Esophagus (tissue), 2 donors: ENCODE data around the gene STXBP4. TPM values are rescaled to one million over a fixed set of nuclear protein-coding genes. Genes with fewer than 3 reads are reported as not detected.

Experiments
- H3K27ac ChIP-seq, 2 donors: one replicate each; pipeline ENCODE4 v1.5.1; 2013; ENCODE audit warnings: low read depth in 2 of 2, mild to moderate bottlenecking in 2 of 2, inconsistent platforms in 1 of 2, low read length in 1 of 2, moderate library complexity in 1 of 2
- H3K27me3 ChIP-seq, 2 donors: one replicate each; pipeline ENCODE4 v1.6.1; 2013; ENCODE audit warnings: low read length in 2 of 2, control low read depth in 1 of 2, mild to moderate bottlenecking in 1 of 2; ENCODE audit not compliant: insufficient read depth in 2 of 2, control insufficient read depth in 1 of 2
- H3K36me3 ChIP-seq, 2 donors: one replicate each; pipeline ENCODE4 v1.6.1; 2013; ENCODE audit warnings: low read length in 1 of 2; ENCODE audit not compliant: control insufficient read depth in 2 of 2, insufficient read depth in 2 of 2
- H3K4me1 ChIP-seq, 2 donors: one replicate each; pipeline ENCODE4 v1.6.1; 2013; ENCODE audit warnings: low read length in 1 of 2; ENCODE audit not compliant: control insufficient read depth in 2 of 2, insufficient read depth in 2 of 2
- H3K4me3 ChIP-seq, 2 donors: one replicate each; pipeline ENCODE4 v1.5.1; 2013; ENCODE audit warnings: low read length in 2 of 2, mild to moderate bottlenecking in 2 of 2, low read depth in 1 of 2, moderate library complexity in 1 of 2
- H3K9me3 ChIP-seq, 2 donors: one replicate each; pipeline ENCODE4 v1.6.1; 2013; ENCODE audit warnings: mild to moderate bottlenecking in 2 of 2, low read depth in 1 of 2, low read length in 1 of 2, moderate library complexity in 1 of 2; ENCODE audit not compliant: control insufficient read depth in 2 of 2, insufficient read depth in 1 of 2
- WGBS, 2 donors: extraction: QIAGEN DNeasy Blood & Tissue Kit; methylation state at CpG; one replicate each; pipeline ENCODE4 v1.1.7; 2013; 5-methylcytosine and 5-hydroxymethylcytosine counted together
- polyA plus RNA-seq, 2 donors: library from polyadenylated mRNA; stranded (reverse); fragments of 200-250 nt; gene quantifications; one replicate each; pipeline ENCODE4 v1.2.3, GENCODE V29; 2013
- donor health status: healthy with polysubstance abuse.
- donor health status: Bipolar disorder and iron deficiency.

The STXBP4 gene
- polyA plus RNA-seq, 2 donors: 0.59 to 1.2 TPM

- Histone ChIP-seq H3K4me1 (no peaks in the 10 kb centered on the region), H3K27me3 (no peaks in the 10 kb centered on the region), H3K27ac (peak overlapping the region; percentile 18 to 55), H3K36me3 (no peaks in the 10 kb centered on the region), H3K9me3 (no peaks in the 10 kb centered on the region), H3K4me3 (peak overlapping the region in 1 of 2 donors; percentile 18)
- 56 to 71% methylated on average over 2 of the region's 2 CpGs for WGBS, 2 donors
These were observed 198.6 kb downstream of the STXBP4 start for GRCh38 chr17:55167024-55167725.

GRCh38 chr17:55168958-55169687, 200.6 kb downstream of the STXBP4 start:
- Histone ChIP-seq H3K9me3 (no peaks in the 10 kb centered on the region), H3K27ac (no peak overlapping the region), H3K4me1 (no peaks in the 10 kb centered on the region), H3K4me3 (no peak overlapping the region), H3K27me3 (no peaks in the 10 kb centered on the region), H3K36me3 (no peaks in the 10 kb centered on the region)
- 57 to 64% methylated on average over 5 of the region's 5 CpGs for WGBS, 2 donors

DNA sequence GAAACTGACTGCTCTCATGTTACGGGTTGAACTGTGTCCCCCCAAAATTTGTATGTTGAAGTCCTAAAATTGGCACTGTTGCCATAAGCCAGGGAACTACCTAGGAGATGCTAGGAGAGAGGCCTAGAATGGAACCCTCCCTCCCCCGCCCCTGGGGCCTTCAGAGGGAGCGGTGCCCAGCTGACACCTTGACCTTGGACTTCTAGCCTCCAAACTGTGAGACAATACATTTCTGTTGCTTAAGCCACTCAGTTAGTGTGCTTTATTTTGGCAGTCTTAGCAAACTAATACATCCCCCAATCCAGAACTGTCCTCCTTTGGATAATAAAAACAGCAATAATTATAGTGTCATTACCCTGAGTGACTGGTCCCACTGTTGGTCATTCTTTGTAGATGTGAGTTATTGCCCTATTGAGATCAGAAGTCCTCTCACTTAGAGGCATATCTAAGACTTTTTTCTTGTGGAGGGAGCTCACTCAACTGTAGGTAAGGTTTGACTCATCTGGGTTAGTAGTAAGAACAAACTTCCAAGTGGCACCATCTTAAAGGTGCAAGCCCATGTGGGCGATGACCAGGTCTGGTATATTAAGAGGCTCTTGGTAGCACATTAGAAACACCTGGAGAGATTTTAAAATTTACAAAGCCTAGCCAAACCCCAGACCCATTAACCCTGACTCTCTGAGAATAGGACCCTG, 203.2 kb downstream of the STXBP4 start:
- WGBS, 2 donors: 97 to 98% methylated on average over 4 of the region's 4 CpGs
- Histone ChIP-seq H3K27me3 (no peaks in the 10 kb centered on the region), H3K4me3 (no peak overlapping the region), H3K4me1 (no peaks in the 10 kb centered on the region), H3K27ac (peak overlapping the region; percentile 11 to 56), H3K36me3 (no peaks in the 10 kb centered on the region), H3K9me3 (no peaks in the 10 kb centered on the region)

DNA sequence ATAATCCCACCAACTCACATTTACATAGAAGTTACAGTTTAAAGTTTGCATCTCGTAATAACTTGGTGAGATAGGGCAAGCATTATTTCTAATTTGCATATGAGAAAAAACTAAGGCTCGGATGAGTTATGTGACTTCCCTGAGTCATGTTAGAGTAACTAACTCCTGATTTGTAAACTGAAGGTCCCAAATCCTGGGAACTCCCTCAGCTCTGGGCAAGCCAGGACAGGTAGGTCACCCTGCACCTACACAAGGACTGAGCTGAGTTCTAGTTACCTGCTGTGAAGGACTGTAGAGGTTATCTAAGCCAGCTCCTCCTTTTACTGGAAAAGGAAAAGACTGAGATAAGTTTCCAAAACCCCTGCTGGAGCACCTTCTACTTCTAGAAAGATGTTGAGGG, 204.0 kb downstream of the STXBP4 start:
- Histone ChIP-seq H3K9me3 (no peaks in the 10 kb centered on the region), H3K4me1 (no peaks in the 10 kb centered on the region), H3K4me3 (no peak overlapping the region), H3K36me3 (no peaks in the 10 kb centered on the region), H3K27me3 (no peaks in the 10 kb centered on the region), H3K27ac (peak overlapping the region in 1 of 2 donors; percentile 17)
- WGBS, 2 donors: 45 to 81% methylated on average over 2 of the region's 2 CpGs

- 96 to 100% methylated on average over 1 of the region's 1 CpG for WGBS, 2 donors
These were observed 205.6 kb downstream of the STXBP4 start for GRCh38 chr17:55174133-55174532.

DNA sequence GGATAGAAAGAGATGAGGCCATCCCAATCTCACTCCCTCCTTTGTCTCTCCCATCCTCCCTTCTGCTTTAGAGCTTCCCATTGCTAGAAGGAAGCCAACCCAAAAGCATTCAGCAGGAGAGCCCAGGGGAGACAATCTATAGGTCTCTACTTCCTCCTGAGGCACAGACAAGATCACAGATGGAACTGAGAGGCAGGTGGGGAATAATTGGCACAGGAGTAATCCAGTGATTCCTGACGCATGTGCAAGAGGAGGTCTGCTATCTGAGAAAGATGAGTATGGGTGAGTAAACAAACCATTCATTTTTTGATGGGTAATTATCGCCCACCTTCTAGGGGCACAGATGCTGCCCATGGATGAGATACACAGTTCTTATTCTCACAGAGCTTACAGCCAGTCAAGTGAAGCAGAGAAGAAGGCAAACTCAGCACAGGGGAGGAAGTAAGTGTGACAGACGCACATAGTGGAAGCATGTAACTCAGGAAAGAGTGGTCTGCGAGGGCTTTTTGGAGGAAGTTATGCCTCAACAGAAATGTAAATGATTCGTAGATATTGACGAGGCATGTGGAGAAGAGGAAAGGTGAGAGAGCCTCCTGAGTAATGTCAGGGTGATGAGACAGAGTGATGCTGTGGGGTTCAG, 207.3 kb downstream of the STXBP4 start:
- H3K9me3 ChIP-seq: no peaks in the 10 kb centered on the region
- H3K4me3 ChIP-seq: no peak overlapping the region
- no peaks in the 10 kb centered on the region for H3K36me3 ChIP-seq
- WGBS, 2 donors: 79 to 87% methylated on average over 6 of the region's 6 CpGs
- H3K4me1 ChIP-seq: no peaks in the 10 kb centered on the region
- H3K27me3 ChIP-seq: no peaks in the 10 kb centered on the region
- no peak overlapping the region for H3K27ac ChIP-seq

More at GRCh38 chr17:55174133-55174532, 205.6 kb downstream of the STXBP4 start:
- no peak overlapping the region for H3K4me3 ChIP-seq
- no peaks in the 10 kb centered on the region for H3K36me3 ChIP-seq
- H3K27ac ChIP-seq: no peak overlapping the region
- no peaks in the 10 kb centered on the region for H3K4me1 ChIP-seq
- H3K27me3 ChIP-seq: no peaks in the 10 kb centered on the region
- H3K9me3 ChIP-seq: no peaks in the 10 kb centered on the region

- H3K27ac ChIP-seq: no peak overlapping the region
- no peaks in the 10 kb centered on the region for H3K27me3 ChIP-seq
- H3K4me1 ChIP-seq: no peaks in the 10 kb centered on the region
- no peaks in the 10 kb centered on the region for H3K9me3 ChIP-seq
- no peak overlapping the region for H3K4me3 ChIP-seq
- no peaks in the 10 kb centered on the region for H3K36me3 ChIP-seq
- WGBS, 2 donors: 51 to 61% methylated on average over 3 of the region's 3 CpGs
These were observed 208.7 kb downstream of the STXBP4 start for GRCh38 chr17:55177159-55177854.

- H3K4me1 ChIP-seq: no peaks in the 10 kb centered on the region
- H3K36me3 ChIP-seq: no peaks in the 10 kb centered on the region
- H3K27ac ChIP-seq: no peak overlapping the region
- H3K9me3 ChIP-seq: no peaks in the 10 kb centered on the region
- H3K27me3 ChIP-seq: no peaks in the 10 kb centered on the region
- WGBS, 2 donors: 69 to 71% methylated on average over 2 of the region's 2 CpGs
- no peak overlapping the region for H3K4me3 ChIP-seq
These were observed 209.3 kb downstream of the STXBP4 start for GRCh38 chr17:55177855-55178217.
